G401 (cell line): ENCODE data around the gene PAK5. TPM values are rescaled to one million over a fixed set of nuclear protein-coding genes. Genes with fewer than 3 reads are reported as not detected.
"Not testable (repeated sequence)": the region's sequence is repeated elsewhere in the genome, so short reads cannot be mapped to it uniquely, and the experiment has no call there.

ENCODE experiments used
- DNase-seq: peaks from one replicate; pipeline ENCODE4 v3.0.0-alpha.2; 2015; ENCODE audit warnings: low spot score
- in situ Hi-C: cut with HindIII; loops from 2 replicates; pipeline ENCODE4 v1.10.0; 2016; ENCODE audit warnings: low sequenced_read_pairs, mixed read lengths
- total RNA-seq: library from RNA; depleted of rRNA; stranded (reverse); fragments of >200 nt; shearing (Covaris generic); gene quantifications from 2 replicates; pipeline ENCODE4 v1.2.3, GENCODE V29; 2014

PAK5 gene
- total RNA-seq, 1 experiment from 2014 or later: not detected

- DNase-seq: peak; percentile 78
- in situ Hi-C loops: no loop called here
These were observed 133.0 kb downstream of the PAK5 start for GRCh38 chr20:9705722-9706476.

- no peak for DNase-seq
- in situ Hi-C loops: no loop called here
These were observed 139.7 kb downstream of the PAK5 start for GRCh38 chr20:9699181-9699580.

GRCh38 chr20:9689041-9689440, 149.8 kb downstream of the PAK5 start:
- in situ Hi-C loops: no loop called here
- peak; percentile 53 for DNase-seq

- no peak for DNase-seq
- in situ Hi-C loops: no loop called here
These were observed 152.0 kb downstream of the PAK5 start for GRCh38 chr20:9686866-9687265.

- in situ Hi-C loops: no loop called here
- DNase-seq: no peak
These were observed 152.4 kb downstream of the PAK5 start for GRCh38 chr20:9686455-9686854.

- DNase-seq: peak; percentile 80
- in situ Hi-C loops: no loop called here
These were observed 152.9 kb downstream of the PAK5 start for GRCh38 chr20:9686001-9686400.

- in situ Hi-C loops: no loop called here
- DNase-seq: no peak
These were observed 153.9 kb downstream of the PAK5 start for GRCh38 chr20:9685011-9685410.

- in situ Hi-C loops: no loop called here
- no peak for DNase-seq
These were observed 161.7 kb downstream of the PAK5 start for GRCh38 chr20:9677100-9677623.

GRCh38 chr20:9672981-9673380, 165.9 kb downstream of the PAK5 start:
- in situ Hi-C loops: no loop called here
- peak; percentile 78 for DNase-seq

- DNase-seq: no peak
- in situ Hi-C loops: no loop called here
These were observed 166.8 kb downstream of the PAK5 start for GRCh38 chr20:9672027-9672426.

GRCh38 chr20:9668381-9668780, 170.5 kb downstream of the PAK5 start:
- in situ Hi-C loops: no loop called here
- peak; percentile 94 for DNase-seq

GRCh38 chr20:9663423-9663822, 175.5 kb downstream of the PAK5 start:
- DNase-seq: no peak
- in situ Hi-C loops: no loop called here

- in situ Hi-C loops: no loop called here
- no peak for DNase-seq
These were observed 178.5 kb downstream of the PAK5 start for GRCh38 chr20:9660236-9660868.

- peak; percentile 83 for DNase-seq
- in situ Hi-C loops: no loop called here
These were observed 191.1 kb downstream of the PAK5 start for GRCh38 chr20:9647741-9648140.

- in situ Hi-C loops: no loop called here
These were observed 192.5 kb downstream of the PAK5 start for GRCh38 chr20:9646375-9646774.

GRCh38 chr20:9642882-9643281, 196.0 kb downstream of the PAK5 start:
- in situ Hi-C loops: no loop called here
- DNase-seq: no peak

More at GRCh38 chr20:9646375-9646774, 192.5 kb downstream of the PAK5 start:
- DNase-seq: no peak

GRCh38 chr20:9641499-9642000, 197.3 kb downstream of the PAK5 start:
- in situ Hi-C loops, DNase-seq: not testable (repeated sequence)

GRCh38 chr20:9637889-9638288, 201.0 kb downstream of the PAK5 start:
- DNase-seq: no peak
- in situ Hi-C loops: no loop called here

- DNase-seq: no peak
- in situ Hi-C loops: no loop called here
These were observed 203.1 kb downstream of the PAK5 start for GRCh38 chr20:9635750-9636149.

GRCh38 chr20:9634327-9634726, 204.5 kb downstream of the PAK5 start:
- in situ Hi-C loops: no loop called here
- DNase-seq: no peak
